GM21619 (cell line): Measurements from ENCODE around the gene CERK.
A peak's percentile ranks its signal among the peaks of the same experiment; 100 is the strongest.

Experiments
- ATAC-seq: cut with Tn5 transposase; IDR thresholded peaks from one replicate; pipeline ENCODE4 v1.9.1; 2021; ENCODE audit not compliant: unreplicated experiment

CERK gene

GRCh38 chr22:46766611-46767010 is 28.6 kb upstream of the CERK start:
- no peak for ATAC-seq

DNA sequence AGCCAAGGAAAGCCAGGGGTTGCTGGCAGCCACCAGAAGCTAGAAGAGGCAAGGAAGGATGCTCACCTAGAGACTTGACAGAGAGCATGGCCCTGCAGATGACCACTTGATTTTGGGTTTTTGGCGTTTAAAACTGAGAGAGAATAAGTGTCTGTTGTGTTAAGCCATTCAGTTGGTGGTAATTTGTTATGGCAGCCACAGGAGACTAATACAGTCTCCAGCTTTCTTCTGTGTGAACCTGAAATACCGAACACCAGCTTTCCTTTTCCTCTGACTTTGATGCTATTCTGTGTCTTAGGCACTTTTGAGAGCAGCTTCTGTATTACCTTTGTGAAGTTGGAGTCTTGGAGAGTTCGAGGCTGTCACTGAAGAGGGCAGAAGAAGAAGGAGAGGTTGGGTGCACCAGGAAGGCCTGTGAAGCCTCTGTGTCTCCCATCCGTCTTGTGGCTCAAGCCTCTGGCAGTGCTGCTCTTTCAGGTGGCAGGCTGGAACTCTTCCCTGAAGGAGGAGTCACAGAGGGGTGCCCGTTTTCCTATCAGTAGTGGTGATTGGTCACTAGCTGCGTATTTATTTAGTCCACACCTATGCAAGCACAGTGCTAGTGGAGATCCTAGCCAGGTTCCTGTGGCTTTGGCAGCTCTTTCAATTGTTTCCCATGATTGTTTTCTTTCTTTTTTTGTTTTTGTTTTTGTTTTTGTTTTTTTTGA is 26.9 kb upstream of the CERK start:
- no peak for ATAC-seq

GRCh38 chr22:46764140-46764680 is 26.2 kb upstream of the CERK start:
- ATAC-seq: no peak

DNA sequence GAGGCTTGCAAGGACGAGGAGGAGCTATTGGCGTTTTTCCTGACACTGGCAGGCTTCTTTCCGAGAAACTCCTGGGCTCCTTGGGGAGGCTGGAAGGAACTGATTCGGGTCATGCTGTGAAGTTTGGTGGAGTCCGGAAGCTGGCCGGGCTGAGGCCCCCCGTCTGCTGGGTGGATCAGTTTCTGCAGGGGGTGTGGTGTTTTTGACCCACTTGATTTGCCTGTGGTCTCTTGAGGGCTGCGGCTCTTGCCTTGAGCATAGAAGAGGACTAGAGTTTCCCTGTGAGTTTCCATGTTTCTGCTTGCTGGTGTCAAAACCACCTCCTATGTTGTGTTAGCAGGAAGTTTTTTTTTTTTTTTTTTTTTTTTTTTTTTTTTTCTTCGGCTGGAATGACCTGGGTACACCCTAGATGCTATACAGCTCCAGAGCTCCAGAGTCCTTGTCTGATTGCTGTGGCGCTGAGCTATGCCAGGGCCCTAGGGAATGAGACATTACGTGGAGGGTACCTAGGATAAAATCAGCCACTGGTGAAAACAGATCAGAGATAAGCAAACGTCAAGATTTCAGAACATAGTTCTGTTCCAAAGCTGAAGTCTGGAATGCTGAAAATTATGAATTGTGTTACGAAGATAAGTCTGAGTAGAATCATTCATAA is 25.1 kb upstream of the CERK start:
- peak; percentile 45 for ATAC-seq

DNA sequence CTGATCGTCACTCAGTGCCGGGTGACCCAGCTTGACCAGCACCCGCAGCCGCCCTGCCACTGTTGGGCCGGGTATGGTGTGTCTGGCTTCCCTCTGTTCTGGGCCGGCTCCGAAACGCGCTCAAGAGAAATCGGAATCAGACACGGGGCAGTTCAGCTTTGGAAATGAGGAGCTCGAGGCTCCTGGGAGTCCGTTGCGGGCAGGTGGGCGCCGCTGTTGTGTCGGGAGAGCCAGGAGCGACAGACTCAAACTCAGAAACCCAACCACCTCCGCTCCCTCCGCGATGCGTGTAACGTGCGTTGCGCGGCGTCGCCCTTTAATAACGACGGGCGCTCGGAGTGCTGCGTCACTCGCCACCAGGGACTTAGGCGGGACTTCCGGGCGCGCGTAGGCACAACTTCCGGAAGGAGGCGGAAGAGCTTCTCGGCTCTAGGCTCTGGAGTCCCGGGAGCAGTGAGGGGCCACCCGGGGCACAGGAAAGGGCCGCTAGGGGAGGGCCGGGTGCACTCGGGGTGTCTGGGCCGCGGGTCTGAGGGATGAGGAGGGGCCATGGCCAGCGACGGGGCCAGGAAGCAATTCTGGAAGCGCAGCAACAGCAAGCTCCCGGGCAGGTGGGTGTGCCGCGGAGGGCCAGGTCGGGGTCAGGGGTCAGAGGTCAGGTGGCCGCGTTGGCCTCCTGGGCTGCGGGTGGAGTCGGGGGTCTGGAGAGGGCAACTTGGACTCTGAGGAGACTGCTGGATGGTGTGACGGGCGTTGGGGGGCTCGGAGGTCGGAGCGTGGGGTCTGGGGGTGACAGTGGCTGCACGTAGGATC is 24.4 kb upstream of the CERK start, which contains the start of gene TBC1D22A:
Gene TBC1D22A, plus strand, starts transcription at position 413 of the 813 bp plus-strand sequence. Its CDS starts 137 bp downstream, at position 550.
- ATAC-seq: peak; percentile 76

DNA sequence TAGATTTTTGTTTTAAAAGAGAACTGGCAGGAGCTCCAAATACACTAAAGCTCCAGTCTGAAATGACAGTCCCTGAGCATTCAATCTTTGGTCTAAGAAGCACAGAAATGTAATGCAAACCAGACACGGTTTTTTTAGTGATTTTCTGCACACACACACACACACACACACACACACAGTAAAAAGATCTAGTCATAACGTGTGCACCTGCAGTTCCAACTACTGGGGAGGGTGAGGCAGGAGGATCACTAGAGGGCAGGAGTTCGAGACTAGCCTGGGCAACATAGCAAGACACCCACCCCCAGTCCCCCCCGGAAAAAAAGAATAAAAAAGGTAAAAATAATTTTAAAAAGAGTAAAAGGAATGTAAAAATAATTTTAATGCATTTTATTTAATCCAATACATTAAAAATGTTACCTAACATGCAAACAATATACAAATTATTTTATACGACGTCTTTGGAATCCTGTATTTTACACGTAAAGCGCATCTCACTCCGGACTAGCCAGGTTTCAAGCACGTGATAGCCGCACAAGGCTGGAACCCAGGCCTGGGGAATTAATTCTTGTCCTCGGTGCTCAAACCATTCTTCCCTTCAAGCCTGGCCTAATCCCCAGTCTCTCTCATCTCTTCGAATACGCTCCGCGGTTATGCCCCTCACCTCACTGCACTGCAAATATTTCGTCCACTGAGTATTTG is 23.6 kb upstream of the CERK start:
- no peak for ATAC-seq

- no peak for ATAC-seq
Measured at GRCh38 chr22:46761017-46761416, 23.0 kb upstream of the CERK start.

DNA sequence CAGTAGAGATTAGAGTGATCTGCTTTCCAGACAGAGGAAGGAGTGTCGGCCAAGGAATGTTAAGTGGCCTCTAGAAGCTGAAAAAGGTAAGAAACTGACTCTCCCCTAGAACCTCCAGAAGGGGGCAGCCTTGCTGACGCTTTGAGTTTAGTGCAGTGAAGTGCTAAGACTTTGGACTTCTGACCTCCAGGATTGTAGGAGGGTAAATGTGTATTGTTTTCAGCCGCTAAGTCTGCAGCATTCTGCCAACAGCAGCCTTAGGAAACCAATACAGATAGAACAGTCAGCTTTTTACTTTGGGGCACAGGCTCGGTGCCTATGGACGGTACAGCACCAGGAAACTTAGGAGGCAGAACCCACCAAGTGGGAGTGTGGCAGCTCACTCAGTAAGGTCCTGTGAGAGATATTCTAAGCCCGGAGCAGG is 20.8 kb upstream of the CERK start:
- ATAC-seq: no peak

GRCh38 chr22:46758121-46758520 is 20.1 kb upstream of the CERK start:
- no peak for ATAC-seq

GRCh38 chr22:46757104-46757503 is 19.1 kb upstream of the CERK start:
- ATAC-seq: no peak

- ATAC-seq: no peak
Measured at GRCh38 chr22:46756097-46756496, 18.0 kb upstream of the CERK start.

DNA sequence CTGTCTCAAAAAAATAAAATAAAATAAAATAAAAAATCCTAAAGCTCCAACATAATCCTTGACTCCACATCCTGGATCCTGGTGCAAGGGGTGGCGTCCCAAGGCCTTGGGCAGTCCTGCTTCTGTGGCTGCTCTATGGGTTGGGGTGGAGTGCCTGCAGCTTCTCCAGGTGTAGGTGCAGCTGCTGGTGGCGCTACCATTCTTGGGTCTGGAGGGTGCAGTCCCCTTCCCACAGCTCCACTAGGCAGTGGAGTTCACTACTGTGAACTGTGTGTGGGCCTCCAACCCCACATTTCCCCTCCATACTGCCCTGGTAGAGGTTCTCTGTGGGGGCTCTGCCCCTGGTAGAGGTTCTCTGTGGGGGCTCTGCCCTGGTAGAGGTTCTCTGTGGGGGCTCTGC is 17.5 kb upstream of the CERK start:
- ATAC-seq: no peak

DNA sequence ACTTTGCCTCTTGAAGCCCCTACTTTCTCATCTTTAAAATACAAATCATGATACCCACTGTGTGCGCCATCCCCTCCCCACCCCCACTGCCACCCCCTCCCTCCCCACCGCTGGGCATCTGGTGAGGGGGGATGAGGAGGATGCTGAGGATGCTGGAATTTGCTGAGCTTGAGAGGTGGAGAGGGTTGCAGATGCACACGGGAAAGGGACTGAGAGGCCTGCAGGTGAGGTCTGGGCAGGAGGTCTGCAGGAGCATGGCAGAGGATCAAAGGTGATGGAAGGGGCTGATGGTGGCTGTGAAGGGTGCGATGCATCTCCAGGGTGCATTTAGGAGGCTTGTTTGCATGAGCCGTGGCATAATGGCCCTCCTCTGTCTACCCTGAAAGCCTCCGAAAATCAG is 16.8 kb upstream of the CERK start:
- ATAC-seq: no peak

- ATAC-seq: no peak
Measured at GRCh38 chr22:46754110-46754799, 16.2 kb upstream of the CERK start.

- ATAC-seq: no peak
Measured at GRCh38 chr22:46753761-46754109, 15.7 kb upstream of the CERK start.

DNA sequence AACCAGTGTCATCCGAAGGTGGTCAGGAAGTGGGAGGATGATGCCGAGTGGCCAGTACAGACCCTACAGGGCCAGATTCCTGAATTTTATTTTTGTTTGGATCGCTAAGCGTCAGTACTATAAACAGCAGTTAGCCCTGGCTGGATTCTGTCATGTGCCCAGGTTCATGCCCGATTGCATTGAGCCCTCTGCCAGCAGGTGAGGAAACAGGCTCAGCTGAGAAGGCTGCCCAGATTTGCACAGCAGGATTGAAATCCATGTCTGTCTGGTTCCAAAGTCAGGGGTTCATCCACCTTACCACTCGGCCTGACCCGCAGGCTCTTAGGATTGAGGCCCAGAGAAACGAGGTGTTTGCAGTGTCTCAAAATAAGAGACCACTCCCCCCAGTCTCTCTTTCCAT is 15.3 kb upstream of the CERK start:
- ATAC-seq: no peak

DNA sequence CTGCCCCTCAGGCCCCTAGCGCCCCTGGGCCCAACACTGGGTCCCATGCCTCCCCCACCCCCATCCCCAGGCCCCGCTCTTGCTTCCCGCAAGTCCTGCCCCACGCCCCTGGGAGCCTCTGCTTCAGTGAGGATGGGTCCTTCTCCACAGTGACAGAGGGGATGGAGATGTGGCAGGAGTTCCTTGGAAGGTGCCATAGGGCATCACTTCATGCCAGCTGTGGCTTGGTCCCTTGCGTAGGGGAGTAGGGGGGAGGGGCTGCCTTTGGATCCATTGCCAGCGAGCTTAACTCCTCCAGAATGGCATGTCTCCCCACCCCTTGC is 14.9 kb upstream of the CERK start:
- ATAC-seq: no peak

DNA sequence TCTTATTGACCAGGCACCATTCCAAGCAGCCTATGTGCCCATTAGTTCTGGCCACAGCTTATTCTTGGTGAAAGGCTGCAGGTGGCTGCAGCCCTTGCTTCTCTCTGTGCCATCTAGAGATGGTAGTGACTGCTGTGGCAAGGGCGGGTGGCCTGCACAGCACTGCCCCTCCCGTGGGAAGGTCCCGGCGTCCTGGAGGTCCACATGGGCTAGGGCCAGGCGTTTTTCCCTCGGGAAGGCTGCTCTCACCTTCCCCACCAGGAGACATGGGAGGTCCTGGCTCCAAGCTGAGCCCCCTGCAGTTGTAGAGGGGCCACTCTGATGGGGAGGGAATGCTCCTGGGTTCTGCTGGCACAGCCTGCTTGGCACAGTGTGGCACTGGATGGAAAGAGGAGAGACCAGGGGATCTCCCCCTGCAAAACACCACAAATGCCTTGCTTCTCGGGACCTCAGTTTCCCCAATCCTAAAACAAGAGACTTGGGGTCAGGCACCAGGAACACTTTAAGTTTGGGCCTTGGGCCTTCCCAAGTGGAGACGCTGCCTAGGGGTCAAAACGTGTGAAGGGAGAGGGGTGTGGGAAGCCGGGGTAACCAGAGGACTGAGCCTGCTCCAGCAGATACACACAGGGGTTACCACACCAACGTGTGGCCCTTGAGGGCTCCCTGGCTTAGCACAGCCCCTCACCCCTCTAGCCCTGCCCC is 14.4 kb upstream of the CERK start:
- ATAC-seq: no peak

- ATAC-seq: no peak
Measured at GRCh38 chr22:46750863-46751443, 12.9 kb upstream of the CERK start.

DNA sequence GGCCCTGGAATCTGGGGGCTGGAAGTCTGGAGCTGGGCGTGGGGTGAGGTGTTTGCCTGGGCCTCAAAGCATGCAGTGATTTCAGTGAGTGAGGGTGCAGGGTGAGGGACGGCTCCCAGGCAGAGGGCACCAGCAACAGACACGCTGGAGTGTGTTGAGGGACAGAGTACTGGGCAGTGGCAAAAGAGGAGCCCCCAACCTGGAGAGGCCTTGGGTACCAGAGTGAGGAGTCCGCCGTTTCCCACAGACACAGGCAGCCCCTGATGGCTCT is 12.4 kb upstream of the CERK start:
- no peak for ATAC-seq
